SIG-M5 treated with dmso at 0.1 percent for 504 hours (cell line): ENCODE data around the gene INAFM1.
"Not testable (repeated sequence)": the region's sequence is repeated elsewhere in the genome, so short reads cannot be mapped to it uniquely, and the experiment has no call there.

Experiments used
- DNase-seq: peaks from one replicate; lab custom pipeline; 2025; ENCODE audit not compliant: unreplicated experiment; lab: John Stamatoyannopoulos, UW

INAFM1 gene

DNA sequence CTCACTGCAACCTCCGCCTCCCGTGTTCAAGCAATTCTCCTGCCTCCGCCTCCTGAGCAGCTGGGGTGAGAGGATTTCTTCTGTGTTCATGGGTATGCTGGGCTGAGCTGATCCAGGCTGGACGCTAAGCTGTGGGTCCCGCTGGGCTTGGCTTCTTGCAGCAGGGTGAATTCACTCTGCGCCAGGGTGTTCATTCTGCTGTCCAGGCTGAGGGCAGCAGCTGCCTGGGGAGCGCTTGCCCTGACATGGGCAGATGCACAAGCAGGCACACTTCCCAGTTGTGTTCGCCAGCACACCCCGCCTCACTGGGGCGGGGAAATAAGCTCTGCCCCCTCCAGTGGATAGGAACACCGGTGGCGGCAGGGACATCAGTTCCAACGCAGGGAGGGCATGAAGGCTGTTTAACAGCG lies 7.3 kb upstream of the INAFM1 start:
- DNase-seq = no peak

DNA sequence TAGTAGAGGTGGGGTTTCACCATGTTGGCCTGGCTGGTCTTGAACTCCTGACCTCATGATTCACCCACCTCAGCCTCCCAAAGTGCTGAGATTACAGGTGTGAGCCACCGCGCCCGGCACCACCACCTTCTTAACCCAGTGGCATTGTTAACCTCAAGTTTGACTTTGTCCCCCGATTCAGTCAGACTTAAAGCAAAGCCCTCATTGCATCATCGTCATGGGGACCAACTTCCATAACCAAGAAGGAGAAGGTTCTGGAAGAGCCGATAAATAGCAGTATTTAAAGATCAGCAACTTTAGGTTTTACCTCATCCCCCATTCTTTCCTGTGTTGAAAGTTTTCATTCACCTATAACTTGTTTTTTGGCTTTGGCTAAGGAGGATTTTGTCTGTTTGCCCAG lies 6.7 kb upstream of the INAFM1 start:
- DNase-seq = no peak

DNA sequence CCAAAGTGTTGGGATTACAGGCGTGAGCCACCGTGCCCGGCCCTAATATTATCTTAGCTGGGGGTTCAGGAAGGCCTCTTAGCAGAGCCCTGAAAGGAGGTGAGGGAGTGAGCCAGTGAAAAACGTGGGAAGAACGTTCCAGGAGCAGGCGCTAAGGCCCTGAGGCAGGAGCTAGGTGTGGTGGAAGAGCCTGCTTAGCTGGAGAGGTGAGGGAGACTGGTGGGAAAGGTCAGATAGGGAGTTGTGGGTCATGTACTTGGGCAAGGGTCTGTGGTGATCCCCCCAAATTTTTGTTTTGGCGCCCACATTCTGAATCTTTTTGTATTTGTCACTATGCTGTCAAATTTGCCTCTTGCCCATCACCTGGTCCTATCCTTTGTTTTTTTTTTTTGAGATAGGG lies 5.1 kb upstream of the INAFM1 start:
- no peak for DNase-seq

DNA sequence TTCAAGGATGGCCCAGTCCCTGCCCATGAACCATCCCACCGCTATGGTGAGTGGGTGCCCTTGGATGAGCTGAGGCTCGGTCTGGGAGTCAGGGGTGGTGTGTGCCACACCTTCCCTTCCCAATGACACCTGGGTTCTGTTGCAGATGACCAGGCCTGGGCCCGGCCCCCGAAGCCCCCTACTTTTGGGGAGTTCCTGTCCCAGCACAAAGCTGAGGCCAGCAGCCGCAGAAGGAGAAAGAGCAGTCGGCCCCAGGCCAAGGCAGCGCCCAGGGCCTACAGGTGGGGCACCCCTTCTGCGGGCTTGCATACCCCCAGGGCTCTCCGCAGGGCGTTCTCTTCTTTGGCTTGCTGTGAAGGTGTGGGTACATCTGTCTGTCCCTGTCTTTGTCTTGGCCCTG lies 4.3 kb upstream of the INAFM1 start:
- no peak for DNase-seq

DNA sequence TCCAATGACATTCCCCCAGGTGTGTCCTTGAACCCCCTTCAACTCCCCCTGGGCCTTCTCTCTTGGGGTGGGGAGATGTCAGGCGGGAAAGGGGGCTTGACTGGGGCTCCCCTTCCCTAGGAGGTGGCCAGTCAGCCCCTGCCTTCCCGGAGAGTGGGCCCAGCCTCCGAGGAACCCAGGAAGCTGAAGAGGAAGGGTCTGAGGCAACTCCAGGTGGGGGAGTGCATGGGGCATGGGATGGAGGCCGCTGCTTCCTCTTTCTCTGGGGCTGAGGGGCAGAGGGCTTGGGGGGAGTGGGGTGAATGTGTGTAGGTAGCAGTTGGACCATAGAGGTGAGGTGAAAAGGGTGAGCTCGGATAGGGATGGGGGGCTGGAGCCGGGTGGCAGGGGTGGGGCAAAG lies 2.7 kb upstream of the INAFM1 start:
- DNase-seq = no peak

DNA sequence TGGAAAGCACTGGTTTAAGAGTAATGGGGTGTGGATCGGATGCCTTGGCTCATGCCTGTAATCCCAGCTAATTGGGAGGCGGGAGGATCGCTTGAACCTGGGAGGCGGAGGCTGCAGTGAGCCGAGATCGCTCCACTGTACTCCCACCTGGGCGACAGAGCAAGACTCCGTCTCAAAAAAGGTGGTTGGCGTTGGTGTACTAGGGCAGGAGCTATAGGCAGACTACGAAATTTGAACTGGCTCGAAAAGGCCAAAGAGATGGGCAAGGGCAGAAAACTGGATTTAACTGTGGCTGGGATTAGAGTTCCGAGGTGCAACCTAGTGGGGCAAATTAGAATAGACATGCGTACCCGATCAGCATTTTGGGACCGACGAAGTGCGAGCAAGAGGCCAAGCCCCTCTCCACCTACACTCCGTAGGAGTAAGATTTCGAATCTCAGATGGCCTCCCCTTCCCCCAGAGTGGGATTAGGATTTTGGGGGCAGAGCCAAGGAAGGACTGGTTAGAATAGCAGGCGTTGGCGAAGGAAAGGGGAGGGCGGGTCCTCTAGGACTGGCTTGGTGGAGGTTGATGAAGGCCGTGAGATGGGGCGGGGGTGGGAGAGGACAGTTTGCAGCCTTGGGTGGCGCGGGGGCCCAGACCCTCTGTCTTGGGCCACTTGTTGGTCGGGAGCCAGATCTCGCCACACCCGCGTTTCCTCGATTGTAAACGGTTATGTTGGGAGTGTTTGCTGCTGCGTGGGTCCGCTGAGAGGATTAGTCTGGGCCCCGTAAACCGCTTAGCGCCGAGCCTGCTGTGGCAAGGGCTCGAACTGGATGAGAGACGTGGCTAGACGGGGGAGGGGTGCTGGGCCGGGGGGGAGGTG lies 2.0 kb upstream of the INAFM1 start:
- peak; percentile 43 for DNase-seq

DNA sequence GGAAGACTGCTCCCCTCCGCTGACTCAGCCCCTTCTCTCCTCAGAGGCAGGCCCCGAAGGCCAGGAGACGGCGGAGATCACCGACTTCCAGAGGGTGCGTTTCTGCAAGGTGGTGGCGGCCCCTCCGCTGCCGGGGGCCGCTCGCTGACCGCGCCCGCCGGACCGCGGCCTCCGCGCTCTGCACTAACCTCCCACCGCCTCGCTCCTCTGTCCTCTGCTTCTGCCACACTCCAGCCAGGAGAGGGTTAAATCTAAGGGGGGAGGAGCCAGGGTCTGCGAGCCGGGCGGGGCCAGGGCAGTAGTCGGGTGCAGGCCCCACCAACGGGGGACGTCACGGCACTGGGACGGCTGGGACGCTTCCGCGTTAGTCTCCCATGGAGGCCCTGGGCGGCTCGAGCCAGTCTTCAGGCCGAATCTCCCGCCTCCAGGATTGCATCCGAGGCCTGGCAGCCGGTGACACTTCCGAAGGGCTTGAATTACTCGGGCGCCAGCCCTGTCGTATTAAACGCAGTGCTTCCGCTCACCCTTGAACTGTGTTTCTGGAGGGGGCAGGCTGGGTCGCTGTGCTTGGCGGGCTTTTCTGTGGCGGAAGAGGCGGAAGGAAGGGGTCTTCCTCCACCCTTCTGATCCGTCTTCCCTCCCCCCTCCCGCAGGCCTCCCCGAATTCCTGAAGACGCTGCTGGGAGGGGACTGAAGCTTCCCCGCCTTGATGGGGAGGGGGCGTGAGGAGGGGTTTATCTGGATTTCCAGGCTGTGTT lies 1.2 kb upstream of the INAFM1 start:
- peak; percentile 84 for DNase-seq

GRCh38 chr19:47274891-47275761 lies 441 bp downstream of the INAFM1 start:
- no peak for DNase-seq

DNA sequence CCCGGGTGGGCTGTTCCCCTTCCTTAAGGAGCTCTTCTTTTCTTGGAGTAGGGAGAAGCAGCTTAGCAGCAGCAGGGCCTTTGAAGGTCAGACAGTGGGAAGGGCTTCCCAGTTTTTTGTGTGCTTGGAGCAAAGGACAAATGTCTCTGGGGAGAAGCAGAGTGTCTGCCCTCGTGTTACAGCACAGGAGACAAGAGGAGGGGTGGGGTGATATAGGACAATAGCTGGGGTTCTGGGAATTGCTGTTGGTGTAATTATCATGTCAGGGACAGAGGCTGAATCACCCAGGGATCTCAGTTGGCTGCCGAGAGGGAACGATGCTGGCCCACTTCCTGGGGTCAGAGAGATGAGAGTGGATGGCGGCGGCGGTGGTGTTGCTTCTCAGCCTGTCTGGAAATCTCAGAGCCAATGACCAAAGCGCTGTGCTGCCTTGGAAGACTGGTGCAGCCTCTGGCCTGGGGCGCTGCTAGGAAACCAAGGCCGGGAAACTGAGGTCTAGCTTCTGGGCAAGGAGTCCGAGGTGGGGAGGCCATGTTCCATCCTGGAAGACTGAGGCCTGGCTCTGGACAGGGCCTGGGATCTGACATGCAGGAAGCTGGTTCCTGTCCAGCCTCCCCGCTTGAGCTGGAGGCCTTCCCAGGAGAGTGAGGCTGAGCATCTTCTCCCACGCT lies 1.2 kb downstream of the INAFM1 start:
- no peak for DNase-seq

- DNase-seq = not testable (repeated sequence)
These were observed 1.8 kb downstream of the INAFM1 start for GRCh38 chr19:47276513-47276912.

- DNase-seq = no peak
These were observed 5.6 kb downstream of the INAFM1 start for GRCh38 chr19:47280183-47280797.

GRCh38 chr19:47283405-47284059 lies 8.8 kb downstream of the INAFM1 start:
- no peak for DNase-seq

DNA sequence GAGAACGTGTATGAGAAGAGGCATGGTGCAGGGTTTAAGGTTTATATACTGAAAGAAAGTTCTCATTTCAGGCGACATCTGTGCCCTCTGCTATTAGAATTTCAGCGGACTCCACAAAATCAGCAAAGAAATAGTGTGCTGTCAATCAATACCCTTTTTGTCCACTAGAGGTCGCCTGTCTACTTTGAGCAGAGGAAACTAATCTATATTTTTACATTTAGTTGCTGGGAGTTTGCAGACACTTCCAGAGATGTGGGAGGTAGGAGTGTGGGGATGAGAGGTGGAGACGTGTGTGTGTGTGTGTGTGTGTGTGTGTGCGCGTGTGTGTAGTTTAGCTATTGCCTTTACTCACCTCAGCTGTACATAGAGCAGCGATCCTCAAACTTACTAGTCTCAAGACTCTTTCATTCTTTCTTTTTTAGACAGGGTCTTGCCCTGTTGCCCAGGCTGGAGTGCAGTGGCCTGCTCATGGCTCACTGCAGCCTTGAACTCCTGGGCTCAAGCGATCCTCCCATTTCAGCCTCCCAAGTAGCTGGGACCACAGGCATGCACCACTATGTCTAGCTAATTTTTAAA lies 9.7 kb downstream of the INAFM1 start:
- peak; percentile 44 for DNase-seq

DNA sequence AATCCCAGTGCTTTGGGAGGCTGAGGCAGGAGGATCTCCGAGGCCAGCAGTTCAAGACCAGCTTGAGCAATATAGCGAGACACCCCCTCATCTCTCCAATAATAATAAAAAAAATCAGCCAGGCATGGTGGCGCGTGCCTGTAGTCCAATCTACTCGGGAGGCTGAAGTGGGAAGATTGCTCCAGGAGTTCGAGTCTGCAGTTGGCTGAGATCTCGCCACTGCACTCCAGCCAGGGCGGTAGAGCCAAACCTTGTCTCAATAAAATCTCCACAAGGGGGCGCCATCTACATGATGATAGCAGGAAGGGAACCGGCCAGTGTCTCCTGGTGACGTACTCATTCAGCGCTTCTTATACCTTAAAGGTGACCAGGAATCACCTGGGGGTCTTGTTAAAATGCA lies 21.4 kb downstream of the INAFM1 start:
- DNase-seq = peak; percentile 79

GRCh38 chr19:47300867-47301266 lies 26.2 kb downstream of the INAFM1 start:
- DNase-seq = not testable (repeated sequence)

- no peak for DNase-seq
These were observed 27.6 kb downstream of the INAFM1 start for GRCh38 chr19:47302249-47302648.

DNA sequence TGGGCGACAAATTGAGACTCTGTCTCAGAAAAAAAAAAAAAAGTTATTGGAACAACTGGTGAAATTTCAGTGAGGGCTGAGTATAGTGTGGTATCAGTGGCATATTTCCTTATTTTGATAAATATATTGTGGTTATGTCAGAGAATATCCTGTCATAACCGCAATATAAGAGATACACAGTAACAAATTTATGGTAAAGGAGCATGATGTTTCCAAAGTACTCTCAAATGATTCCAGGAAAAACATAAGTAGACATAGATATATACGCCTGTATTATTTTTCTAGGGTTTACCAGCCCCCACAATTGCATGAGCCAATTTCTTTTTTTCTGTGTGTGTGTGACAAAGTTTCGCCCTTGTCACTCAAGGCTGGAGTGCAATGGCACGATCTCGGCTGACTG lies 29.3 kb downstream of the INAFM1 start:
- no peak for DNase-seq

DNA sequence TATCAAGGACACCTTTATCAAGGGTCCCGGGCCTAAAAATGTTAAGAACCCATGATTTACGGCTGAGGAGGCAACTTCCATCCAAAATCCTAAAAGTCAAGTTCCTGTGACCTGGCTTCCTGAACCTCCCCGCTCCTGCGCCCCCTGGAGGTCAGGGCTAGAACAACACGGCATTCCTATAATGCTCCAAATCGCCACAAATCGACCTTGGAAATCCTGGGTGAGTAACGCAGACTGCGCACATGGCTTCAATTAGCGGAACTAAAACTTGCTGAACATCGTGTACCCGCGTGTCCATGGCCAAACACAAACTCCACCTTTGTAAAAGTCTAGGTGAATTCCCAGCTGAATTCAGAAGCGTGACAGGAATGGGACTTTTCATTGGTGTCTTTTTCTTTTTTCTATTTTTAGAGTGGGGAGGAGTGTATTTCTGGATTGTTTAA lies 30.6 kb downstream of the INAFM1 start:
- peak; percentile 42 for DNase-seq

GRCh38 chr19:47306303-47306702 lies 31.6 kb downstream of the INAFM1 start:
- no peak for DNase-seq
